Neural progenitor cell (in vitro differentiated cells): ENCODE results near the gene SLC39A7. TPM values are rescaled to one million over a fixed set of nuclear protein-coding genes. Genes with fewer than 3 reads are reported as not detected.
A peak's percentile ranks its signal among the peaks of the same experiment; 100 is the strongest.

ENCODE experiments used
- DNase-seq: peaks from one replicate; pipeline ENCODE4 v3.0.0-alpha.2; 2016; ENCODE audit warnings: low spot score
- H2AFZ ChIP-seq: fragments of 200-600 bp; sonication (generic); replicated peaks from 2 replicates; pipeline ENCODE4 v1.6.1; 2016; ENCODE audit warnings: antibody characterized with exemption
- H3F3A ChIP-seq: fragments of 200-600 bp; sonication (generic); 2 replicates; pipeline ENCODE4 v1.6.1; 2016; ENCODE audit warnings: antibody characterized with exemption, low read depth
- H3K27ac ChIP-seq: fragments of 200-600 bp; sonication (generic); 2 replicates; pipeline ENCODE4 v1.5.1; 2016; ENCODE audit warnings: mild to moderate bottlenecking
- H3K27me3 ChIP-seq: fragments of 200-600 bp; sonication (generic); 2 replicates; pipeline ENCODE4 v1.6.1; 2016; ENCODE audit warnings: mild to moderate bottlenecking, moderate library complexity
- H3K36me3 ChIP-seq: fragments of 200-600 bp; sonication (generic); 2 replicates; pipeline ENCODE4 v1.5.1; 2016
- H3K4me1 ChIP-seq: fragments of 200-600 bp; sonication (generic); 2 replicates; pipeline ENCODE4 v1.6.1; 2016; ENCODE audit warnings: mixed run types
- H3K4me2 ChIP-seq: fragments of 200-600 bp; sonication (generic); 2 replicates; pipeline ENCODE4 v1.6.1; 2016
- H3K4me3 ChIP-seq: fragments of 200-600 bp; sonication (generic); 2 replicates; pipeline ENCODE4 v1.5.1; 2016
- H3K79me2 ChIP-seq: fragments of 200-600 bp; sonication (generic); 2 replicates; pipeline ENCODE4 v1.6.1; 2016; ENCODE audit warnings: low read depth
- H3K9ac ChIP-seq: fragments of 200-600 bp; sonication (generic); 2 replicates; pipeline ENCODE4 v1.6.1; 2016
- H3K9me3 ChIP-seq: fragments of 200-600 bp; sonication (generic); 2 replicates; pipeline ENCODE4 v1.5.1; 2016; ENCODE audit warnings: low read depth
- H4K20me1 ChIP-seq: fragments of 200-600 bp; sonication (generic); 2 replicates; pipeline ENCODE4 v1.6.1; 2016; ENCODE audit warnings: low read depth
- H3K27ac Mint-ChIP-seq: 3 replicates; pipeline ENCODE4 v1.8.0; 2021; ENCODE audit warnings: mixed read lengths
- H3K27me3 Mint-ChIP-seq: 2 replicates; pipeline ENCODE4 v1.8.0; 2022; ENCODE audit warnings: low read depth, mild to moderate bottlenecking, inconsistent platforms, moderate library complexity, mixed read lengths; ENCODE audit not compliant: insufficient read depth
- H3K36me3 Mint-ChIP-seq: 3 replicates; pipeline ENCODE4 v1.8.0; 2021; ENCODE audit warnings: mixed read lengths
- H3K4me1 Mint-ChIP-seq: 3 replicates; pipeline ENCODE4 v1.8.0; 2021; ENCODE audit warnings: mixed read lengths
- H3K4me3 Mint-ChIP-seq: 3 replicates; pipeline ENCODE4 v1.8.0; 2021; ENCODE audit warnings: mild to moderate bottlenecking, moderate library complexity, mixed read lengths
- H3K9me3 Mint-ChIP-seq: 3 replicates; pipeline ENCODE4 v1.8.0; 2020; ENCODE audit warnings: mixed read lengths
- CTCF ChIP-seq: fragments of 200-600 bp; sonication (generic); IDR thresholded peaks from 2 replicates; pipeline ENCODE4 v1.5.1; 2017; ENCODE audit warnings: antibody characterized with exemption, mild to moderate bottlenecking
- EZH2 ChIP-seq: fragments of 200-600 bp; sonication (generic); IDR thresholded peaks from 2 replicates; pipeline ENCODE4 v1.6.1; 2017; ENCODE audit warnings: antibody characterized with exemption, mild to moderate bottlenecking, moderate library complexity
- EZH2phosphoT487 ChIP-seq: fragments of 200-600 bp; sonication (generic); IDR thresholded peaks from 2 replicates; pipeline ENCODE4 v1.6.1; 2017; ENCODE audit warnings: antibody characterized with exemption
- total RNA-seq: library from RNA; depleted of rRNA; stranded (reverse); fragments of >200 nt; gene quantifications from 2 replicates; pipeline ENCODE4 v1.2.3, GENCODE V29; 2015; ENCODE audit warnings: low replicate concordance

Gene SLC39A7
- total RNA-seq, 1 donor from 2014 or later, result 40.8 TPM

DNA sequence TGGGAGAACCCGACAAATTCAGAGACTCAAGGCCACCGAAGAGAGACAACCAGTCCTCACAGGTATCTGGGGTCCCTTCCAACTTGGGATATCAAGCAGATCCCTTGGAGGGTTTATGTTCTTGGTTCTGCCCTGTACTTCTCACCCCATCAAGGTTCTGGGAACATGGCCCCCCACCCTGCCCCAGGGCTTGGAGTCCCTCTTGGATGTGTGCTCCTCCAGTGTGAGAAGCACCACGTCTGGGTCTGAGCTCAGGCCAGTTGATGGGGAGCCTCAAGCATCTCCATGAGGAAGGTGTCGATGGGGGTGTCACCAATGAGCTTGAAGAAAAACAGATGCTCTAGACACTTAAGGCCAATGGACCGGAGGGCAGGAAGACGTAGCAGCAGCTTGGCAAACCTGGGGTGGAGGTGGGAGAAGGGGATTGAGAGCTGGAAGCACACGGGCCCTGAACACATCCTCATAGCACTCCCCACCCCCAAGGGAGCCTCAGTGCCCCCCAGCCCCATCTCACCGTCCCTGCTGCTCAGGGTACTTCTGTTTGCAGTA is 6.2 kb upstream of the SLC39A7 start:
- TF ChIP-seq CTCF, result no peak
- no peak for TF ChIP-seq EZH2
- no peak for TF ChIP-seq EZH2phosphoT487
- Histone ChIP-seq H3K4me2 (no peak overlapping the region), H3F3A (peaks cover 29% of the 10 kb centered on the region), H4K20me1 (peaks cover 64% of the 10 kb centered on the region), H3K9me3 (no peaks in the 10 kb centered on the region), H3K27ac (no peak overlapping the region), H3K36me3 (no peaks in the 10 kb centered on the region), H3K9ac (no peak overlapping the region), H2AFZ (no peak overlapping the region), H3K79me2 (peaks cover 6% of the 10 kb centered on the region), H3K27me3 (peaks cover 41% of the 10 kb centered on the region), H3K4me1 (peaks cover 24% of the 10 kb centered on the region), H3K4me3 (no peak overlapping the region)
- Mint-ChIP-seq H3K9me3 (no peaks in the 10 kb centered on the region), H3K27me3 (peaks cover 31% of the 10 kb centered on the region), H3K27ac (no peak overlapping the region), H3K4me1 (peaks cover 31% of the 10 kb centered on the region), H3K4me3 (no peak overlapping the region), H3K36me3 (peaks cover 24% of the 10 kb centered on the region)
- no peak for DNase-seq

DNA sequence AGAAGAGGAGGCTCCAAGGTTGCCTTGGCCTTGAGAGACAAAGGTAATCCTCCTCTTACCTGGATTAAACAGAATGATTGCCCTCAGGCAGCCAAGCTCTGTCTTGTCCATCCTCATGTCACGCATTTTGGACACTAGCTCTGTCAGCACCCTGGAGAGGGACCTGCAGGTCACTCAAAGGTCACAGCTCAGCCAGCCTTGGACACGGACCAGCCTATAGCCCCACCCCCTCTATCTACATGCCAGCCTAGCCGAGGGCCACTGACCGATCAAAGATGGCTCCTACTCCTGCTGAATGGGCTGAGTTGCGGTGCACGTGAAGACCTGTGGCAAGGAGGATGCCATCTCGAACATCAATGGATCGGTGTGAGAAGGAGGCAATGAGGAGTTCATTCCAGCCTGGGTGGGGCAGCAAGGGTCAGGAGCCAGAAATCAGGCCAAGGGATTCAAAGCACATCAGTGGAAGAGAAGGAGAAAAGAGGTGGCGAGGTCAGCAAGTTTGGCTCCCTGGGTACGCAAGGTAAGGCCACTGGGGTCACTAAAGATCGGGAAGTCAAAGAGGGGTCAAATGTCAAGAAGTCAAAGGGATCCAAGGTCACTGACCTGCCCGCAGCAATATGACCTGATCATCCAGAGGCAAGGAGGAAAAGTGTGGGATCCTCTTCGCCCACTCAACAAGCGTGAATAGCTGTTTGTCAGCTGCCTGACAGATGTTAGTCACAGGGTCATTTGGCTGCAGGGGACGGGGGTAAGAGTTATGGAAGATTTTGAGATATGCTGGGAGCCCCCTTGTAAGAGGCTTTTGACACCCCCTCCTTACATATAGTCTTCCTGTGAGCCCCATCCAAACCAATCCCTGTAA is 5.1 kb upstream of the SLC39A7 start:
- DNase-seq, result peak; percentile 39
- Histone ChIP-seq H3K27ac (no peak overlapping the region), H2AFZ (no peak overlapping the region), H3K4me2 (no peak overlapping the region), H3K27me3 (peaks cover 31% of the 10 kb centered on the region), H3K9ac (no peak overlapping the region), H3K4me1 (peaks cover 25% of the 10 kb centered on the region), H3K9me3 (no peaks in the 10 kb centered on the region), H3F3A (peaks cover 37% of the 10 kb centered on the region), H3K4me3 (no peak overlapping the region), H3K36me3 (no peaks in the 10 kb centered on the region), H4K20me1 (peaks cover 66% of the 10 kb centered on the region), H3K79me2 (peaks cover 10% of the 10 kb centered on the region)
- H3K27me3 Mint-ChIP-seq, result peaks cover 30% of the 10 kb centered on the region
- H3K4me3 Mint-ChIP-seq, result peak overlapping the region; percentile 2
- peaks cover 24% of the 10 kb centered on the region for H3K36me3 Mint-ChIP-seq
- no peaks in the 10 kb centered on the region for H3K9me3 Mint-ChIP-seq
- no peak for TF ChIP-seq EZH2
- no peak for TF ChIP-seq EZH2phosphoT487
- no peak for TF ChIP-seq CTCF
- no peak overlapping the region for H3K27ac Mint-ChIP-seq
- peaks cover 33% of the 10 kb centered on the region for H3K4me1 Mint-ChIP-seq

GRCh38 chr6:33197431-33198048 is 3.1 kb upstream of the SLC39A7 start:
- H3K4me1 Mint-ChIP-seq, result peaks cover 43% of the 10 kb centered on the region
- H3K27me3 Mint-ChIP-seq, result peaks cover 18% of the 10 kb centered on the region
- Histone ChIP-seq H3K9ac (no peak overlapping the region), H3K4me1 (peaks cover 17% of the 10 kb centered on the region), H3K27me3 (peaks cover 11% of the 10 kb centered on the region), H3K27ac (no peak overlapping the region), H3F3A (peaks cover 53% of the 10 kb centered on the region), H4K20me1 (peaks cover 72% of the 10 kb centered on the region), H3K4me3 (no peak overlapping the region), H3K4me2 (no peak overlapping the region), H3K9me3 (no peaks in the 10 kb centered on the region), H2AFZ (no peak overlapping the region), H3K36me3 (no peaks in the 10 kb centered on the region), H3K79me2 (peaks cover 27% of the 10 kb centered on the region)
- H3K27ac Mint-ChIP-seq, result peak overlapping the region; percentile 43
- no peaks in the 10 kb centered on the region for H3K9me3 Mint-ChIP-seq
- peaks cover 34% of the 10 kb centered on the region for H3K36me3 Mint-ChIP-seq
- peak overlapping the region; percentile 83 for H3K4me3 Mint-ChIP-seq
- peak; percentile 82 for DNase-seq
- peak; percentile 73 for TF ChIP-seq CTCF
- TF ChIP-seq EZH2phosphoT487, result no peak
